ENCODE data around the gene RARG.

DNA sequence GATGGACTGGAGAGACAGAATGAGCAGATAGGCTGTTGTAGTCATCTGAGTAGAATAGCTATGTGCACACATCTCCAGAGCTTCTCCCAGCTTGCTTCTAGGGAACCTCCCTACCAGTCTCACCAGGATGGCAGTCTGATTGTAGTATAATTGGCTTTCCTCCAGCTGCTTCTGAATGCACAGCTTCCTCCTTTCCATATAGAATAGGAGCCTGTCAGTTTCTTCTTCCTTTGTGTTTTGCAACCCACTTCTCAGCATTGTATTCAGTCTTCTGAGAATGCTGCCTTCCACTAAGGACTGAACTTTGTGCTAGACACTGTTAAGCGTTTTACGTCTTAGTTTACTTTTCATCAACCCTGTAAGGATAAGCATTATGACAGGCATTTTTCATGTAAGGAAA is 49.1 kb downstream of the RARG start:
- no peak for TF ChIP-seq POLR2A (IDR thresholded peaks at IDR 0.05)
- TF ChIP-seq, protein P1, sequence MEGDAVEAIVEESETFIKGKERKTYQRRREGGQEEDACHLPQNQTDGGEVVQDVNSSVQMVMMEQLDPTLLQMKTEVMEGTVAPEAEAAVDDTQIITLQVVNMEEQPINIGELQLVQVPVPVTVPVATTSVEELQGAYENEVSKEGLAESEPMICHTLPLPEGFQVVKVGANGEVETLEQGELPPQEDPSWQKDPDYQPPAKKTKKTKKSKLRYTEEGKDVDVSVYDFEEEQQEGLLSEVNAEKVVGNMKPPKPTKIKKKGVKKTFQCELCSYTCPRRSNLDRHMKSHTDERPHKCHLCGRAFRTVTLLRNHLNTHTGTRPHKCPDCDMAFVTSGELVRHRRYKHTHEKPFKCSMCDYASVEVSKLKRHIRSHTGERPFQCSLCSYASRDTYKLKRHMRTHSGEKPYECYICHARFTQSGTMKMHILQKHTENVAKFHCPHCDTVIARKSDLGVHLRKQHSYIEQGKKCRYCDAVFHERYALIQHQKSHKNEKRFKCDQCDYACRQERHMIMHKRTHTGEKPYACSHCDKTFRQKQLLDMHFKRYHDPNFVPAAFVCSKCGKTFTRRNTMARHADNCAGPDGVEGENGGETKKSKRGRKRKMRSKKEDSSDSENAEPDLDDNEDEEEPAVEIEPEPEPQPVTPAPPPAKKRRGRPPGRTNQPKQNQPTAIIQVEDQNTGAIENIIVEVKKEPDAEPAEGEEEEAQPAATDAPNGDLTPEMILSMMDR (IDR thresholded peaks at IDR 0.05), result no peak
